CD4-positive, alpha-beta T cell treated with Interferon alpha-2 for 1 hour (primary cell): ENCODE data around the gene AKR1A1.
"Not testable (repeated sequence)": the region's sequence is repeated elsewhere in the genome, so short reads cannot be mapped to it uniquely, and the experiment has no call there.

Source experiments
- DNase-seq, 2 donors: peaks; one replicate each; pipeline ENCODE4 v3.0.0-alpha.2; 2020 to 2022

AKR1A1 gene

DNA sequence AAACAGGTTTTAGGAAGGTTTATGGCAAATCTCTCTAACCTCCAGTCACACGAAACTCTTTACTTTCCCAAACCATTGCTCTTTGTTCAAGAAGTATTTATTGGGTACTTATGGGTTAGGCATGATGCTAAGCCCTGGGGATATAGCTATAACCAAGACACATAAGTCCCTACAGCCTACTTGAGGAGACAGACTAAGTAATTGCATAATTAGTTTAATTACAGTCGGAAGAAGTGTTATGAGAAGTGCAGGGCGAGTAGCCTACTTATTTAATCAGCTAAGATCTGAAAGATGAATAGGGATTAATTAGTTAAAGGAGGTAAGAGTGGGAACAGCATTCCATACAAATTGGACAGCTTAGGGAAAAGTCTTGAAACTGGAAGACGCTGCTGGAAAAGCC, 20.0 kb downstream of the AKR1A1 start:
- DNase-seq, result no peak

DNA sequence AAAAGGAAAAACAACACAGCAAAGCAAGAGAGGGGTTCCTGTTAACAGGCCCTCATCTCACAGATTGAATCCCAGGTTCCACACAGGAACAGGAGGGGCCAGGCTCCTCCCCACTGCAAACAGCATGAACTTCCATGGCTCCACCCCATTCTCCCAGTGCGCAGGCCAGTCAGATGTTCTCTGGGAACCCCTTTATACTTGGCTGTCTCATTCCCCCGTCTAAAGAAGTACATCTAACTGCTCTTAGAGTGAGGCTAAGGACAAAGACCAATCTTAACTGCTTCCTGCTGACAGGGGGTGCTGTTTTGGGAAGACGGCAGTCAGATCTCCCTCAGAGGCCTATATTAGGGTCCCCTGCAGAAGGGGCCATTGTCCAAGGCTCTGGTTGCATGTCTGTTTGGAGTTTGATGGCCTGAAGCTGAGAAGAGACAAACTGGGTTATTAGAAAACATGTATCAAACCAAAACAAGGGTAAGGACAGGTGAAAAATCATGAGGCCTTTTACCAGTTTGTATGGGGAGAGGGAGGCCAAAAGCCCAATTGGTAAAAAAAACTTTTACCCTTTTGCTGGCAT, 22.7 kb downstream of the AKR1A1 start:
- DNase-seq, result no peak

DNA sequence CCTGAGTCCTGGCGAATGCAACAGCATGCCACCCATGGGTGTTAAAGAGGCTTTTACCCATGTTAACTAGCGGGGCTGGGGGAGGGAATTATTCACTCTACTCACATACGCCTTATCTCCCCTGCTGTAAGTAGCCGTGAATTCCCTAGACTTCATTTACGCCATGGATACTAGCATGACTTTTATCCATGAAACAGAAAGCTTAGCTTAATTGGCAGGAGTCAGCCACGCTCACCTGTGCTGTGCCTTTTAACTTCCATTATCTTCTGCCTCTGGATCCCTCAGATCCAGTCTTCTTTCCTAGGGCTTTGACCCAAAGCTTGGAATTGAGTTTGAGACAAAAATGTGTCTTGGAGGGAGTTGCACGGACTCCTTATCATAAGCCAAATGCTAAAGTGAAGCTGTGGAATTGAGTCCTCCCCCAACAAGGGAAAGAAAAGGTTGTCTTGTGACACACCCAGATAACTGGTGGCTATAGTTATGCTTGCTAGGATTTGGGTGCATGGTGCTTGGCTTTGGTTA, 23.5 kb downstream of the AKR1A1 start:
- DNase-seq, result no peak

DNA sequence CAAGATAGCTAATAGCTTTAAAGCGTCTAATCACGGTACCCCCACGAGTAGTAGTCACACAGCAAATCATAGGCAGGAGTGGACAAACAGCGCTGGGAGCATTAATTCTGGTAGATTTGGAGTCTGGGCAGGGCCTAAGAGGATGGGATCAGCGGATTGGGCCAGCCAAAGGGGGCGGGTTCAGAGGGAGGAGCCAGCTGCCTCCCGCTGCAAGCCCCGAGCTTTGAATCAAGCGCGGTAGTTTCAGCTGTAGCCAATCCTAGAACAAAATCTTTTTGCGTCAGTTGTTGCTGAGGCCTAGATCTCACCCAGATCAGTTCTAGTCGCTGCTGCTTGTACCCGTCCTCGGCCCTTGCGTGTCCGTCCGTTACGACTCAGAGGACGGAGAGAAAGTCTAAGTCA, 32.6 kb downstream of the AKR1A1 start:
- DNase-seq, result peak; percentile 97

DNA sequence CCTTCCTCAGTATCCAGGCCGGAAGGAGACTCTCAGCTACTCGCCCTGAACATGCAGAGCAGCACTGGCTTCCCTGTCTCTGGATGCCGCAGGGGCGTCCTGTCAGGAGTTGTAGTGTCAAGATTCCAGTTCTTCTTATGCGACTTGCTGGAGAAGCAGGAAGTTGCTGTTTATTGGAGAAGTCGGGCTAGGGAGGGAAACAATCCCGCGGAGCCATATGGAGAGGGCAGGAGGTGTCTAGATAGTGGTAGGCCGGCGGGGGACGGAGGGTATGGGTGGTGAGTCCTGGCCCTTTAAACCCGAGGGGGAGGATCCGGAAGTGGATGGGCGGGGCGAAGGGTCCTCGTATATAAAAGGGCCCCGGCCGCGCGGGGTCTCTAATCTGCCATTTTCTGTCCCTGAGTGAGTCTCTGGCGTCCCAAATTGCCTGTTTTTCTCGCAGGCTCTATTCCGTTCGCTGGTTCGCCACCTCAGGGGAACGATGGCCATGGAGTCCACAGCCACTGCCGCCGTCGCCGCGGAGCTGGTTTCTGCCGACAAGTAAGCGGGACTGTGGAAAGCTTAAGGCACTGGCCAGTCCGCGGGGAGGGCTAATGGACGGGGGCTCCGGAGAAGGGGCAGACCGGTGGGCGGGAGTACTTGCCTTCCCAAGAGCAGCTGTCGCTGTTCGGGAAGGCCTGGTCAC, 33.2 kb downstream of the AKR1A1 start, which contains the start of gene NASP:
TSS of gene NASP (plus strand) at position 376 of the 685 bp plus-strand sequence. CDS start at position 482, 106 bp downstream.
- DNase-seq, result peak; percentile 89 to 94

DNA sequence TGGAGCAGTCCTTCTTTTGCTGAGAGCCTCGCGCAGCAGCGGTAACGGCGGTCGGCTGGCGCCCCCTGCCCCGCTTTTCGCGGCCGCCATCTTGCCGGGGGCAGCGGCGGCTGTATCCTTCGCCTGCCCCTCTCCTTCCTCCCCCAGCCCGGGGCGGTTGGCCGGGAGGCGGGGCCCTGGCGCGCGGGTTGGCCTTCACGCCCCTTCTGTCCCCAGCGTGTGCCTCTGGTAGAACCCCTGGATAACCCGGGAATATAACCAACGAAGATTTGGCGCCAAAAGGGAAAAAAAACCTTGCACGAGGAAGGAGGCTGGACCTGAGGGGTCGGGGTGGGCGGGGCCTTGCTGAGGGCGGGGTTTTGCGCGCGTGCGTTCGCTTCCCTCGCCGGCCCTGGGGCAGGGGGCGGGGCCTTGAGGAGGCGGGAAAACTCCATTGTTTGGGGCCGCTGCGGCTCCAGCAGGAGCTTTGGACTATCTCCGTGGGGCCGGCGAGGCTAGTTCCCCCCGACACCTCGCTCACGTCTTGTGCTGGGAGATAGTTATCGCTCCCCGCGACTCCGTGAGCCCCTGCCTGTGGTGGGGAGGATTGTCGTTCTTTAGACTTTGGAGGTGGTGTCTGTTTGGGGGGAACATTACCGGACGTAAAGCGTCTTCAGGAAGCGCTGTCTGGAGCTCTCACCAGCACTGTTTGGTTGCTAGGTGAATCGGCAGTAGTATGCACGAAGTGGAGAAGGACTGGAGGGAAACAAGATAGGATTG, 33.9 kb downstream of the AKR1A1 start:
- DNase-seq, result peak; percentile 82 to 89

DNA sequence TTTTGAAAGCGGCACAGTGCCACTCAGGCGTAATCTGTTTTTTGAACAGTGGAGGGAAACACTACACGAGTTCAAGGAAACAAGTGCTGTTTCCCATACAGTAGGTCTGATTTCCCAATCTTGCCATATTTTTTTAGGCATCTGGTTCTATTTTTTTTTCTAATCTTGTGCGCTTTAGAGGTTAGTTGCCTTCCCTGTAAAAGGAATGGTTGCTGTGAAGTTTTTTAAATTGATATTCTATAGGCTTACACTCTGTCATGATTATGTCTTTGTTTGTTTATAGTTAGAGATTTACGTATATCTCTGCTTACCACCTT, 34.4 kb downstream of the AKR1A1 start:
- DNase-seq, result no peak

DNA sequence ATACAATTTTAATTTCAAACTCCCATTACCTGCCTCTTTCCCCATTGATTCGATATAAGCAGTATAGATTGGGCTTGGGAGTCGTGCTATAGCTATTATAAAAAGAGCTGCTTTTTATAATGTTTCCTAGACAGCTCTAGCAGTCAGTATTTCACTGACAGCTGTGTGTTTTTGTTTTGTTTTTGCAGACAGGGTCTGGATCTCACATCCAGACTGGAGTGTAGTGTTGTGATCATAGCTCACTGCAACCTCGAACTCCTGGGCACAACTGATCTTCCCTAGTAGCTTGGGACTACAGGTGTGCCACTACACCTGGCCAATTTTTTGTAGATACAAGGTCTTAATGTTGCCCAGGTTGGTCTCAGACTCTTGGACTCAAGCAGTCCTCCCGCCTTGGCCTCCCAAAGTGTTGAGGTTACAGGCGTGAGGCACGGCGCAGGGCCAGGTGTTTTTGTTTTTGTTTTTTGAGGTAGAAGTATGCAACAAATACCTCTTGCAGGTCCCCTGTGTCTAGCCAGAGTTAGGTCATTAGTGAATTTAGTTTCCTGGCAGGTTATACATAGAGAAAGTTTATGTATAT, 35.0 kb downstream of the AKR1A1 start:
- DNase-seq, result no peak

DNA sequence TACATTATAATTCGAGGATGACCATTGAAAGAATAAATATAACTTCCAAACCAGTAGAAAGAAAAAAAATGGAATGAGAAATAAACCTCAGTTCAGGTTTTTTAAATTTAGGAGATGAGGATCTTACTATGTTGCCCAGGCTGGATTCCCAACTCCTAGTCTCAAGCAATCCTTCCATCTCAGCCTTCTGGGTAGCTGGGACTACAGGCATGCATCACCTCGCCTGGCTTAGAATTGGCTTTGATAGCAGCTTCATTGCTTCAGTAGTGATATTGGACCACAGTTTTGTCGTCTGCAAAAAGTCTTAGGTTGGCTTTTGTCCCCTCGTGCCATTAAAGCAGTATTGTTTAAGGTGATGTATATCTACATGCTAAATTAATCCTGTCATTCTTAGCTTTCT, 36.1 kb downstream of the AKR1A1 start:
- DNase-seq, result no peak

DNA sequence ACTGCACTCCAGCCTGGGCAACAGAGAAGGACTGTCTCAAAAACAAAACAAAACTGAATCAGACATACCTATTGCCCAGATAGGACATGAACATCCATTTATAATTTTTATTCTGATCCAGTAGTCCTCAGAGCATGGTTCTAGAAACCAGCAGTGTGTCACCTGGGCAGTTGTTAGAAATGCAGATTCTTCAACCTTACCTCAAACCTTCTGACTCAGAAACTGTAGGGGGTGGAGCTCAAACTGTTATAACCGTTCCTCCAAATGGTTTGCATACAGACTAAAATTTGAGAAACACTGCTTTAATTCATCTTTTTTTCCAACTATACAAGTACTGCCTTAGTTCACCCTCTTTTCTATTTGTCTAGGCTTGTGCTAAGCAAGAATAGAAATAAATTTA, 39.2 kb downstream of the AKR1A1 start:
- no peak for DNase-seq

DNA sequence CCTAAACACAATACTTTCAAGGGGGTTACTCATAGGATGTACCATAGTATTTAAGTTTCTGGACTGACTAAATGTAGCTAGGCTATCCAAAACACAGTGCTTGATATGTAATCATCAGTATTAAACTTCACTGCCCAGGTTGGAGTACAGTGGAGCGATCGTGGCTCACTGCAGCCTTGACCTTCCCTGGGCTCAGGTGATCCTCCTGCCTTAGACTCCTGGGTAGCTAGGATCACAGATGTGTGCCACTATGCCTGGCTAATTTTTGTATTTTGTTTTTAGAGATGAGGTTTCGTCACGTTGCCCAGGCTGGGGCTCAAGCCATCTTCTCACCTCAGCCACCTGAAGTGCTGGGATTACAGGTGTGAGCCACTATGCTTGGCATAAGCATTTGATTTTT, 43.8 kb downstream of the AKR1A1 start:
- no peak for DNase-seq

DNA sequence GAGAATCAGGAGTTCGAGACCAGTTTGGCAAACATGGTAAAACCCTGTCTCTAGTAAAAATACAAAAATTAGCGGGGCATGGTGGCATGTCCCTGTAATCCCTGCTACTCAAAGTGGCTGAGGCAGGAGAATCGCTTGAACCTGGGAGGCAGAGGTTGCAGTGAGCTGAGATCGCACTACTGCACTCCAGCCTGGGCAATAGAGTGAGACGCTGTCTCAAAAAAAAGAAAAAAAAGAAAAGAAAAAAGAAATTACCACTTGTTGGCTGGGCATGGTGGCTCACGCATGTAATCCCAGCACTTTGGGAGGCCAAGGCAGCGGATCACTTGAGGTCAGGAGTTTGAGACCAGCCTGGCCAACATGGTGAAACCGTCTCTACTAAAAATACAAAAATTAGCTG, 46.1 kb downstream of the AKR1A1 start:
- DNase-seq, result not testable (repeated sequence)

DNA sequence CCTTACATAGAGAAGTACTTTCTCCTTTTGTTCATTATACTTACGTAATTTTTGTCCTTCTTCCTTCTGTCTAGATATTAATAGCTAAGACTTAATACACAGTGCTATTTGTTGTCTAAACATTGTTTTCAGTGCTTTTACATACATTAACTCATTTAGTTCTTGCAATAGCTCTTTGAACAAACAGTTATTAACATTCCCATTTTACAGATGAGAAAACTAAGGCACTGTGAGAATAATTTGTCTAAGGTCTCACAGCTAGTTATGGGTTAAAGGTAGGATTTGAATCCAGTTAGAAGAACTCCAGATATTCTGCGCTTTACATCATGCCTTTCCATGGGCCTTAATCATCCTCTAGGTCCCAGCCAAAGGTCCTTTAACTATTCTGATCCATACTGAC, 53.6 kb downstream of the AKR1A1 start:
- DNase-seq, result no peak

DNA sequence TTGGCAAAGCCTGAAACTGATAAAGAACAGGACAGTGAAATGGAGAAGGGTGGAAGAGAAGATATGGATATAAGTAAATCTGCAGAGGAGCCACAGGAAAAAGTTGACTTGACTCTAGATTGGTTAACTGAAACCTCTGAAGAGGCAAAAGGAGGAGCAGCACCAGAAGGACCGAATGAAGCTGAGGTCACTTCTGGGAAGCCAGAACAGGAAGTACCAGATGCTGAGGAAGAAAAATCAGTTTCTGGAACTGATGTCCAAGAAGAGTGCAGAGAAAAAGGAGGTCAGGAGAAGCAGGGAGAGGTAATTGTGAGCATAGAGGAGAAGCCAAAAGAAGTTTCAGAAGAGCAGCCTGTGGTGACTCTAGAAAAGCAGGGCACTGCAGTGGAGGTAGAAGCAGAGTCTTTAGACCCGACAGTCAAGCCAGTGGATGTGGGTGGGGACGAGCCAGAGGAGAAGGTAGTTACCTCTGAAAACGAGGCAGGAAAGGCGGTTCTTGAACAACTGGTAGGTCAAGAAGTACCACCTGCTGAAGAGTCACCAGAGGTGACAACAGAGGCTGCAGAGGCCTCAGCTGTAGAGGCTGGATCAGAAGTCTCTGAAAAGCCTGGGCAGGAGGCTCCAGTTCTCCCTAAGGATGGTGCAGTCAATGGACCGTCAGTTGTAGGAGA, 56.9 kb downstream of the AKR1A1 start:
- DNase-seq, result peak in 1 of 2 donors; percentile 34

DNA sequence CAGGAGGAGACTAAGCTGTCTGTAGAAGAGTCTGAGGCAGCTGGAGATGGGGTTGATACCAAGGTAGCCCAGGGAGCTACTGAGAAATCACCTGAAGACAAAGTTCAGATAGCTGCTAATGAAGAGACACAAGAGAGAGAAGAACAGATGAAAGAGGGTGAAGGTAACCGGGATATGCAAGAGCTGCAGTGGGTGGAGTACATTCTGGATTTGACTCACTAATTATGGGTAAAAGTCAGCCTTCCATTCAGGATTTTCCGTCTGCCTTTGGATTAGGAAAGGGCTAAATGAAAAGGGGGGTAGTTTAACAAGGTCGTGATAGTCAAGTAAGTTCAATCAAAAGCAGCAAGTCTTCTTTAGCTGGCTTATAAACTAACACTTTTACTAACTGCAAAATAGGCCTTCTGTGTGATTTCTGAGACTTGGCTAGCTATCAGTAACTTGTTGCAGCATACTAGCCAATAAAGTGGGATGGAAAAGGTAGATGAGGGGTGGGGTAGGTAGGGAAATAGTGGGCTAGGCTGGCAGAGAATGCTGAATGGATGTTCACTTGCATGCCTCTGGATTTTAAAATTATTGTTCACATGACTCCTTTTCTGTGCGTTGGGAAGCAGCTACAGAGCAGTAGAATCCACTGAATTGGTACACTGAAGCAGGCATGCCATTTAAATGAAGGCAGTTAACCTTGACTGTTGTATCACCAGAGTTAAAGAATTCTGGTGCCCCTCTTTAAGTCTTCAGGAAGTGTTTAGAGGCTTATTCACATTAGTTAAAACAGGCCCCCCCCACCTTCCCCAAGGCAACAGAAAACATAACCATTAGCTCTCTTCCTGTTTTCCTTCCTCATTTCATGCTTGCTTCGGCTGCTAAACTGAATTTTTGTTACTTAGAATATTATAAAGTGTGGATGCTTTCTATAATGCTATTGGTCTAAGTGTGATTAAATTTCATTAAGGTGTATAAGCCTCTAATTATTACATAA, 57.8 kb downstream of the AKR1A1 start:
- peak in 1 of 2 donors; percentile 36 for DNase-seq

DNA sequence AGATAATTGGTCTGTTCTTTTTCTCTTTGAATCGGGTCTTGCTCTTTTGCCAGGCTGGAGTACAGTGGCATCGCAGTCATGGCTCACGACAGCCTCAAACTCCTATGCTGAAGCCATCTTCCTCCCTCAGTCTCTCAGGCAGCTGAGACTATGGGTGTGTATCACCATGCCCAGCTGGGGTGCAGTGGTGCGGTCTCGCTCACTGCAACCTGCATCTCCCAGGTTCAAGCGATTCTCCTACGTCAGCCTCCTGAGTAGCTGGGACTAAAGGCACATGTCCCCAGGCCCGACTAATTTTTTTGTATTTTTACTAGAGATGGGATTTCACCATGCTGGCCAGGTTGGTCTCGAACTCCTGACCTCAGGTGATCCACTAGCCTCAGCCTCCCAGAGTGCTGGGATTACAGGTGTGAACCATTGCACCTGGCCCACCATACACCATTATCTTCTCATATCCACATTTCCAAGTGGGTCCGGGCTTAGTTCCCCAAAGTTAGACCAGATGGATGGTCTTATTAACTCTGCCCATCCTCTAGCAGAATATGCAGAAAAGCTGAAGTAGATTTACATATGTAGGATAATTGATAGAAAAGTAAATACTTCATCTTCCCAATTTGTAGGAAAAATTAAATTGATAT, 60.1 kb downstream of the AKR1A1 start:
- DNase-seq, result no peak

DNA sequence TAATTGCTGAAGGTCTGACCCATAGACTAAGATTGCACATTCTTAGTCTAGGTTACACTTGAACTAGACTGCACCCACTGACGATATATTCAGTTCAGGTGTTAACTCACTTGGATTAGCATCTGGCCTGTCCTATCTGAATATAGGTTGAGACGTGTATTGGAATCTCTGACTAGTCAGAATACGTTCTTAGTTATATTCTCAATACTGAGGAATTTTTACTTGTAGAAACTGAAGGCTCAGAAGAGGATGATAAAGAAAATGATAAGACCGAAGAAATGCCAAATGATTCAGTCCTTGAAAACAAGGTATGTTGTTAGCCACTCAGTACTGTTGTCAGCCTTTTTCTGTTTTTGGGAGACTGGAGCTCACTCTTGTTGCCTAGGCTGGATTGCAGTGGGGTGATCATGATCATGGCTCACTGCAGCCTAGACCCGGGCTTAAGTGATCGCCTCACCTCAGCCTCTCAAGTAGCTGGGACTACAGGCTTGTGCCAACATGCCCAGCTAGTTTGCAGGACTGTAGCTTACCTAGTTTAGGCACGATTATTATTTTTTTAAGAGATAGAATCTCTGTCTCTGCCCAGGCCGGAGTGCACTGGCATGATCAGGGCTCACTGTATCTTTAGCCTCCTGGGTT, 62.4 kb downstream of the AKR1A1 start:
- no peak for DNase-seq

DNA sequence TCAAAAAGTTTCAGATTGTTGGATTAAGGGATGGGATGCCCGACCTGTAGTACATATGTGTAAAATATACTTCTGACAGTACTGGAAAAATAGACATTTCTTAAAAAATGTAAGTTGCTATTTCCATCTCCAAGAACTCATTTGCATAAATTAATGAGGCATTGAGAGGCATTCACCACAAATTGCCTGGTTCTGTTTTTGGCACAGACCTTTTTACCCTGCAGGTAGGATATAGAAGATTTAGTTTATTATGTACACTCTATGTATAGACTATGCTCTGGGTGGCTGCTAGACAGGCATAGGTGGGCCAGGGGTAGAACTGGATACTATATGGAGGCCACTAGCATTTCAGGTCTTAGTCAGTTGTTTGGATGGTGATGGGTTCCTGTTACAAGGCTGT, 65.3 kb downstream of the AKR1A1 start:
- no peak for DNase-seq

DNA sequence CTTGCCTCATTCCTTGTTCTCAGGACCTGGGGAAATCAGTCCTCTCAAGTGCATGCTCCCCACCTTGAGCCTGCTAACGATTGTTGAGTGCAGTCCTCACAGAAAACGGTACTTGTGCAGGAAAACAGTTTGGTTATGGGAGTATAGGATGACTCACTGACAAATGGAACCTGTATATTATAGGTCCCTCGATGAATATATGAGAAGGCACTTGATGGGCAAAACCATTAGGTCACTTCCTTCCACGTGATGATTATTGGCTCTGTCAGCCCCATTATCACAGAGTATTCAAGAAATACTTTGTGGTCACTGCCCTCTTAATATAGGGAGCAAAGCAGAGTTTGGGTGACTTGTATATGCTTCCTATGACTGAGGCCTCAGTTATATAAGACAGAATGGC, 67.0 kb downstream of the AKR1A1 start:
- DNase-seq, result no peak

DNA sequence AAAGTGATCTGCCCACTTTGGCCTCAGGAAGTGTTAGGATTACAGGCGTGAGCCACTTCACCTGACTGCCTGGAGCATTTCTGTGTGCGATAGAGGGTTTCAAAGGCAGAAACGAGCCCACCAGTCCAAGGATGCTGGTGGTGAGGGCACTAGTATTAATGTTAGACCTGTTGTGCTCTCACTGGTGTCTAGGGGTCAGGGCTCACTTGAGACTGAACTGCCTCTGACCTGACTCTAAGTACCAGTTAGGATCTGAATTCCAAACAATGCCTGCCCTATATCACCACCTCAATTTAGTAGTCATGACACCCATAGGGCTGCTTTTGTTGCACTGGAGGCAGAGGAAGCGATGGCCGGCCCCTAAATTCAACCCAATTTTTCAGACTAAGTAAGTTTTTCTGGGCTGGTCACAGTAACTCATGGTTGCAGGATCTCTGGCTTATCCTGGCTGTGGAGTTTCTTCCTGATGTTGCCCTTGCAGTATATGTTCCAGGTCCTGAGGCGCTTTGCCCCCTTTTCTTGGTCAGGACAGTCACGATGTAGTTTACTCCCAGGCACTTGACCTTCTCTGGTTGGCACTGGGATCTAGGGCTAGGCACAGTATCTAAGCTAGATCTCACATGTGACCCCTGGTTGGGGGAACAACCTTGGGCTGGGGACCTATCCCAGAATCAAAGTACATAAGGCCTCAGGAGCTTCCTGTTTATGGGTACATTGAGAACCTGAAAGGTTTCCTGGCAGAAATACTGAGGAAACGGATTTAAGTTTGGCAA, 68.7 kb downstream of the AKR1A1 start:
- DNase-seq, result no peak
